H1 (cell line): ENCODE measurements around the gene CD300C. TPM values are rescaled to one million over a fixed set of nuclear protein-coding genes. Genes with fewer than 3 reads are reported as not detected.

Source experiments
- ASH2L ChIP-seq: fragments of 200-600, 300-600 bp; sonication (generic); IDR thresholded peaks from one replicate; pipeline ENCODE4 v1.7.1; 2017; ENCODE audit warnings: low read length
- BACH1 ChIP-seq: IDR thresholded peaks from 2 replicates; pipeline ENCODE4 v1.6.1; 2012; ENCODE audit warnings: low read length, improper control_type of control experiment
- BRCA1 ChIP-seq: IDR thresholded peaks from 2 replicates; pipeline ENCODE4 v1.6.1; 2012; ENCODE audit warnings: low read depth, low read length, improper control_type of control experiment
- CHD1 ChIP-seq: IDR thresholded peaks from 2 replicates; pipeline ENCODE4 v1.6.1; 2012; ENCODE audit warnings: low read depth, low read length, improper control_type of control experiment
- CHD7 ChIP-seq: fragments of 300-600 bp; sonication (generic); IDR thresholded peaks from 2 replicates; pipeline ENCODE4 v1.7.1; 2012; ENCODE audit warnings: low read length, moderate library complexity, mild to moderate bottlenecking, inconsistent platforms; ENCODE audit not compliant: insufficient replicate concordance
- JUND ChIP-seq: IDR thresholded peaks from 2 replicates; pipeline ENCODE4 v1.6.1; 2011; ENCODE audit warnings: mild to moderate bottlenecking, improper control_type of control experiment, low read length
- POLR2AphosphoS5 ChIP-seq: IDR thresholded peaks from 2 replicates; pipeline ENCODE4 v1.6.1; 2011; ENCODE audit warnings: low read depth, low read length
- polyA plus RNA-seq, 7 experiments: library from polyadenylated mRNA; depleted of rRNA in 3 of 7; stranded (reverse) in 5 of 7; unstranded in 2 of 7; fragments of >200 nt in 5 of 7; fragments of 200-250 nt in 2 of 7; gene quantifications; 1 replicate in 5 of 7; 2 replicates in 1 of 7; 4 replicates in 1 of 7; pipeline versions ENCODE4 v1.2.1 to v1.2.3, GENCODE V29; 2011 to 2013; ENCODE audit warnings: missing spikeins in 2 of 7, mixed read lengths in 2 of 7
- total RNA-seq: library from RNA; stranded (reverse); fragmentation: NEBNext Ultra II Directional; extraction: Animal tissue kit (Norgen Biotek cat#: 25700); gene quantifications from 2 replicates; pipeline ENCODE4 v1.2.1, GENCODE V29; 2021
- TF ChIP-seq, protein P1 (sequence below), 3 experiments: IDR thresholded peaks; 1 replicate in 2 of 3; 2 replicates in 1 of 3; pipeline versions ENCODE4 v1.5.1 to v1.6.1; 2011; ENCODE audit warnings: low read length in 3 of 3, mild to moderate bottlenecking in 3 of 3, inconsistent platforms in 2 of 3, low read depth in 1 of 3, moderate library complexity in 1 of 3; ENCODE audit not compliant: insufficient read depth in 1 of 3; ENCODE audit errors: control extremely low read depth in 1 of 3

The CD300C gene
- total and polyA plus RNA-seq, 2 of the 8 experiments (the other 6 are each of a cell fraction or from before 2014, with no cell fraction given): not detected

DNA sequence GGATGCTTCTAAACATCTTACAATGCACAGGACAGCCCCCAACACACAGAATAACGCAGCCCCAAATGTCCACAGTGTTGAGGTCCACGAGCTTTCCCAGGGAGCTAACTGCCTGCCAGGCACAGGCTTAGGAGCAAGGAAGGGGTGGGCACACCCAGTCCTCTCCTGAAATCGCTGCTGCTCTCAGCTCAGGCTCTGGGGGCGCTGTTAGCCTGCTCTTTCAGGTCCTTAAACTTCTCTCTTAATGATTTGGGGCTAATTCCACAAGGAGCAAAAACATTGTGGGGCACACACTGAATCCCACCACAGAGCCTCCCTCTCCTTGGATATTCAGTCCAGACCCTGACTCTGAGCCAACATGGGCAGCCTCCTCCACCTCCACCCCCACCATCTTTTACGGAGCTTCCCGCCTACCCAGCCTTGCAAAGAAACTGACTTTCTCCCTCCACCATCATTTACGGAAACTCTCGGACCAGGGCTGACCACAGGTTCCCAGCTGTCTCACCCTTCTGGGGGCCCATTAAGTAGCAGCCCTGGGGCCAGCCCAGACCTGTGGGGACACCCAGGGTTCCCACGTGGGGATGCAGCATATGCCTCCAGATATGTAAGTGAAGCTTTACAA, 20.3 kb upstream of the CD300C start (continued):
- TF ChIP-seq CHD7: no peak
- TF ChIP-seq POLR2AphosphoS5: no peak
- TF ChIP-seq ASH2L: no peak
- no peak for TF ChIP-seq CHD1
- TF ChIP-seq, protein P1, sequence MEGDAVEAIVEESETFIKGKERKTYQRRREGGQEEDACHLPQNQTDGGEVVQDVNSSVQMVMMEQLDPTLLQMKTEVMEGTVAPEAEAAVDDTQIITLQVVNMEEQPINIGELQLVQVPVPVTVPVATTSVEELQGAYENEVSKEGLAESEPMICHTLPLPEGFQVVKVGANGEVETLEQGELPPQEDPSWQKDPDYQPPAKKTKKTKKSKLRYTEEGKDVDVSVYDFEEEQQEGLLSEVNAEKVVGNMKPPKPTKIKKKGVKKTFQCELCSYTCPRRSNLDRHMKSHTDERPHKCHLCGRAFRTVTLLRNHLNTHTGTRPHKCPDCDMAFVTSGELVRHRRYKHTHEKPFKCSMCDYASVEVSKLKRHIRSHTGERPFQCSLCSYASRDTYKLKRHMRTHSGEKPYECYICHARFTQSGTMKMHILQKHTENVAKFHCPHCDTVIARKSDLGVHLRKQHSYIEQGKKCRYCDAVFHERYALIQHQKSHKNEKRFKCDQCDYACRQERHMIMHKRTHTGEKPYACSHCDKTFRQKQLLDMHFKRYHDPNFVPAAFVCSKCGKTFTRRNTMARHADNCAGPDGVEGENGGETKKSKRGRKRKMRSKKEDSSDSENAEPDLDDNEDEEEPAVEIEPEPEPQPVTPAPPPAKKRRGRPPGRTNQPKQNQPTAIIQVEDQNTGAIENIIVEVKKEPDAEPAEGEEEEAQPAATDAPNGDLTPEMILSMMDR (IDR thresholded peaks at IDR 0.05; ENCODE audit: control extremely low read depth in 1 of 3, insufficient read depth in 1 of 3, low read depth in 1 of 3, low read length in 3 of 3): peak; percentile 72 to 95 (median 76)
- no peak for TF ChIP-seq JUND
- TF ChIP-seq BACH1: no peak
- no peak for TF ChIP-seq BRCA1
